ENCODE measurements around the gene SGMS1.

DNA sequence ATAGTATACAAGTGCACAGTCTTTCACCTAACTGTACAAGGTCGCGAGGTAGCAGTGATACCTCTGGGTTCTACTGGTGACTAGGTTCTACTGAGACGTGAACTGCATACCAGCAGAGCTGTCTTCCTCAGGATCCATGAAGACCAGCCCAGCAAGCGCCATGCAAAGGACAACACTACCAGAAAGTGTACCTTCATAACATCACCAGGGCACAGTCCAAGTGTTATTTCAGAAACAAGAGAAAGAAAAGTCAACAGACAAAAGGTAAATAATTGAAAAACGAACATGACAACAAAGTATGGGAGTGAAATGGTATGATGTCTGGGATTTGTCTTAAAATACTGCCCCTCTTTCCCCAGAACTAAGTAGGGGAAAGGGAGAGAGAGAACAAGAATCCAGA lies 231.3 kb downstream of the SGMS1 start:
- TF ChIP-seq, protein P1, sequence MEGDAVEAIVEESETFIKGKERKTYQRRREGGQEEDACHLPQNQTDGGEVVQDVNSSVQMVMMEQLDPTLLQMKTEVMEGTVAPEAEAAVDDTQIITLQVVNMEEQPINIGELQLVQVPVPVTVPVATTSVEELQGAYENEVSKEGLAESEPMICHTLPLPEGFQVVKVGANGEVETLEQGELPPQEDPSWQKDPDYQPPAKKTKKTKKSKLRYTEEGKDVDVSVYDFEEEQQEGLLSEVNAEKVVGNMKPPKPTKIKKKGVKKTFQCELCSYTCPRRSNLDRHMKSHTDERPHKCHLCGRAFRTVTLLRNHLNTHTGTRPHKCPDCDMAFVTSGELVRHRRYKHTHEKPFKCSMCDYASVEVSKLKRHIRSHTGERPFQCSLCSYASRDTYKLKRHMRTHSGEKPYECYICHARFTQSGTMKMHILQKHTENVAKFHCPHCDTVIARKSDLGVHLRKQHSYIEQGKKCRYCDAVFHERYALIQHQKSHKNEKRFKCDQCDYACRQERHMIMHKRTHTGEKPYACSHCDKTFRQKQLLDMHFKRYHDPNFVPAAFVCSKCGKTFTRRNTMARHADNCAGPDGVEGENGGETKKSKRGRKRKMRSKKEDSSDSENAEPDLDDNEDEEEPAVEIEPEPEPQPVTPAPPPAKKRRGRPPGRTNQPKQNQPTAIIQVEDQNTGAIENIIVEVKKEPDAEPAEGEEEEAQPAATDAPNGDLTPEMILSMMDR (conservative IDR thresholded peaks at IDR 0.05; ENCODE audit: low read depth in 2 of 2): no peak
- TF ChIP-seq JUNB (IDR thresholded peaks at IDR 0.05; ENCODE audit: unreplicated experiment) (no peak), POLR2AphosphoS5 (IDR thresholded peaks at IDR 0.05; ENCODE audit: low read depth) (no peak), EZH2 (IDR thresholded peaks at IDR 0.05; ENCODE audit: low read depth, unreplicated experiment) (no peak)
